ENCODE data around the gene MAMSTR.
"Not testable (repeated sequence)": the region's sequence is repeated elsewhere in the genome, so short reads cannot be mapped to it uniquely, and the experiment has no call there.

MAMSTR gene, protein sequence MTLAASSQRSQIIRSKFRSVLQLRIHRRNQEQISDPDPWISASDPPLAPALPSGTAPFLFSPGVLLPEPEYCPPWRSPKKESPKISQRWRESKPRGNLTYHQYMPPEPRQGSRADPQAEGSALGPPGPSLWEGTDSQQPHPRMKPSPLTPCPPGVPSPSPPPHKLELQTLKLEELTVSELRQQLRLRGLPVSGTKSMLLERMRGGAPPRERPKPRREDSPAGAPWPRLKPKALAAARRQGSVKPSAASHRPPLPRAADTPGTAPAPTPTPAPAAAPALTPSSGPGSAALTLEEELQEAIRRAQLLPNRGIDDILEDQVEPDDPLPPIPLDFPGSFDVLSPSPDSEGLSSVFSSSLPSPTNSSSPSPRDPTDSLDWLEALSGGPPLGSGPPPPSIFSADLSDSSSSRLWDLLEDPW

DNA sequence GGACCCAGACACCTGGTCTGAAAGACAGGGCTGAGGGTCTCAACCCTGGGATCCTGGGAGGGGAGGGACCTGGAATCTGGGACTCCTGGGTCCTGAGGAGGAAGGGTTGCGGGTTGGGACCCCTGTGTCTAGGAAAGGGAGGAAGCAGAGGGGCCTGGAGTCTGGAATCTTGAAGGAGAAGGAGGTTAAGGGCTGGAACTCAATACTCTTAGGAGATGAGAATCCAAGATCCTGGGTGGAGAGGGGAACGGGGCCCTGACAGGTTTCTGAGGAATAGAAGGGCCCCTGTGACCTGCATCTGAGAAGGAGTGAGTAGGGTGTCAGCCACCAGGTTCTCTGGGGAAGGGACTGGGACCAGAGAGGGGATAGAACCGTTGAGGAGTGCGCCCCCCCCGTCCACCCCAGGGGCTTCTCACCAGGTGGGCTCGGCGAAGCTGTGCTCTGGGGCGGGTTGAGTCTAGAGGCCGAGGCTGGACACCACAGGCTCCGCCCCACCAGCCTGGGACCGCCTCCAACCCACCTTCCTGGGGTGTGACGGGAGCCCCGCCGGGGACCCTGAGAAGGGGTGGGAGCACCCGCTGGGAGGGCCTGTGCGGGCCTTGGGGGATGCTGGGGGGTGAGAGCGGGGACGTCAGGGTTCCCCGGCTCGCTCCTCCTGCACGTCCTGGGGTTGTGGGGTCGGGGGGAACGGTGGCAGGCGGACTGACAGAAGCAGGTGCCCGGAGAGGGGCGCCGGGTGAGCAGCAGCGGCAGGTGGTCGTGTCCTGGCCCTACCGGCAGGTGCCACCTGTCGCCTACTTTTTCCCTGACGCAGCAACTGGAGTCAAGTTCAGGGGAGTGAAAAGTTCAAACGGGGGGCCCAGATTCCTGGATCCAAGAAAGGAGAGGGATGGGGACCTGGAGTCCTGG, at the start of gene MAMSTR:
Gene MAMSTR, minus strand, starts transcription at position 463 of the 909 bp plus-strand sequence. CDS start 694 bp downstream, outside the sequence.
- no peak for DNase-seq (ENCODE audit: low read depth in 2 of 2)

DNA sequence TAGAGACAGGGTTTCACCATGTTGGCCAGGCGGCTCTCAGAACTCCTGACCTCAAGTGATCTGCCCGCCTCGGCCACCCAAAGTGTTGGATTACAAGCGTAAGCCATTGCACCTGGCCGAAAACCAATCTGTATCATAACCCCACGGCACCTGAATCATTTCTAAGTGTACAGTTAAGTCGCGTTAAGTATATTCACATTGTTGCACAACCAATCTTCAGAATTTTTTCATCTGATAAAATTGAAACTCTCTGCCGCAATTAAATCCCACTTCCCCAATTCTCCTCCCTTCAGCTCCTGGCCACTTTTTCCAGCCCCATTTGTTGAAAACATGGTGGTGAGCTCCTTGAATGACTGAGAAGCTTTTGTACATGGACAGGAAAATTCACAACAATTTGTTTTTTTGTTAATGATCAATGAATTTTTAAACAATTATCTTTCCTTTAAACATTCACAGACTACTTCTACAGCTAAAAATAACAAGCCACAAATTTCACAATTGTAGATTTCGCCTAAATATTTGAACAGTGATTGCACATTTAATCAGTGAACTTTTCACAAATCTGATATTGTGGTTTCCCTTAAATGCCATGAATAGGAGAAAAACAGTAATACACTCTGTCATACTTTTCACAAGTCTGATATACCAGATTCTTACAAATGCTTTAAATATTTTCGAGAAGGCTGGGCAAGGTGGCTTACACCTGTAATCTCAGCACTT, 49.6 kb upstream of the MAMSTR start:
- no peak for DNase-seq (ENCODE audit: low read depth in 2 of 2)

DNA sequence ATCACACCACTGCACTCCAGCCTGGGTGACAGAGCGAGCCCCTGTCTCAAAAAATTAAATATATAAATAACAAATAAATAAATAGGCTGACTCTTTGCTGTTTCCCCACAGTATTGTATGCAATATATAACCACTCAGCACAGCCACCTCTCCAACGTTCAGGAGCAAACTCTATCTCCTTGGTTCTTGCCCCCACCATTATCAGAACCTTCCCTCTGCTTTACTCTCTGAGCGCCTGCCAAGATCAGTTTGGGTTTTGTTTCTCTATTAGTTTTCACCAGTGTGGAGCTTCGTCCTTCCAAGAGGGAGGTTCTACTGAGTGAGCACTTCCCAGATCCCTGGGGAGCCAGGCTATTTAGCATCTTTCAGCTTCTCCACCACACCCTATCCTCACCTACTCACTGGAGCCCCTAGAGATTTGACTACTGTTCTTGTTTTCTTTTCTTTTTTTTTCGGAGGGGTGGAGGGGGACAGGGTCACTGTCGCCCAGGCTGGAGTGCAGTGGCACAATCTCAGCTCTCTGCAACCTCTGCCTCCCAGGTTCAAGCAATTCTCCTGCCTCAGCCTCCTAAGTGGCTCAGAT, 48.7 kb upstream of the MAMSTR start:
- DNase-seq (ENCODE audit: low read depth in 2 of 2): not testable (repeated sequence)

DNA sequence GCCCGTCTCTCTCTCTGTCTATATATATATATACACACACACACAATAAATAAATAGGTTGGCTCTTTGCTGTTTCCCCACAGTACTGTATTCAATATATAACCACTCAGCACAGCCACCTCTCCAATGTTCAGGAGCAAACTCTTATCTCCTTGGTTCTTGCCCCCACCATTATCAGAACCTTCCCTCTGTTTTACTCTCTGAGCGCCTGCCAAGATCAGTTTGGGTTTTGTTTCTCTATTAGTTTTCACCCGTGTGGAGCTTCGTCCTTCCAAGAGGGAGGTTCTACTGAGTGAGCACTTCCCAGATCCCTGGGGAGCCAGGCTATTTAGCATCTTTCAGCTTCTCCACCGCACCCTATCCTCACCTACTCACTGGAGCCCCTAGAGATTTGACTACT, 46.3 kb upstream of the MAMSTR start:
- DNase-seq (ENCODE audit: low read depth in 2 of 2): not testable (repeated sequence)

DNA sequence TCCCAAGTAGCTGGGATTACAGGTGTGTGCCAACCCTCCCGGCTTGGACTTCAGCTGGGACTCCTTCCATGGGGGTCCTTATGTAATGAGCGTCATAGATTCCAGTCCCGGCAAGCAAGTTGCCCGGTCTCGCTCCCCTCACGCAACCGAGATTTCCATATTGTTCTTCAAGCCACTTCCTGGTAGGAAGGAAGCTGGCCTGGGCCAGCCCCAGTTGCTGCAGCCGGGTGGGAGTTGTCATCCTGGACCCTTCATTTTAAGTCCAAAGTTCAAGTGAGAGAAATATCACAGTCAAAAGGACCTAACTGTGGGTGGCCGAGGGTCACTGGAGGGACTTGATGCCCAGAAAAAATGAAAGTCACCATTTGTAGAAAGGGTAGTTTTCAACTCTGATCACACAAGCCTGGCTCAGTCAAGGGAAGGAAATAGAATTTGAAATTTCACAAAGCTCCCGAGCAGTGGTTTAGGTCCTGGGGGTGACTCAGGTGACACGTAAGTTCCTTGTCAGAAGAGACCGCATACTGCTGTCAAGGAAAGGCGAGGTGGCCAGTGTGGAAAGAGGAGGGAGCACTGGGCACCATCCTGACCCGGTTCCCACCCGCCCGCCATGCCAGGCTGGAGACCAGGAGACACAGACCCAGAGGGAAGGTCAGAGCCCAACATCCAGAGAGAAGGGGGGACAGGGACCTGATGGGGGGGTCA, 41.1 kb upstream of the MAMSTR start:
- DNase-seq (ENCODE audit: low read depth in 2 of 2): no peak

DNA sequence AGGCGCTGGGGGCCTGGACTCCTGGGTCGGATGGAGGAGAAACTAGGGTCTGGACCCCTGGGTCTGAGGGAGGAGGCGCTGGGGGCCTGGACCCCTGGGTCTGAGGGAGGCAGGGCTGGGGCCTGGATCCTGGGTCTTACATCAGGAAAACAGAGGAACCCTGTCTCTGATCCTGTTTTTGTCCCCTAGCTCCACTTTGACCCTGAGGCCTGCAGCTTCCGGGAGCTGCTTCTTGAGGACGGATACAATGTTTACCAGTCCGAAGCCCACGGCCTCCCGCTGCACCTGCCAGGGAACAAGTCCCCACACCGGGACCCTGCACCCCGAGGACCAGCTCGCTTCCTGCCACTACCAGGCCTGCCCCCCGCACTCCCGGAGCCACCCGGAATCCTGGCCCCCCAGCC, 38.2 kb upstream of the MAMSTR start:
- DNase-seq (ENCODE audit: low read depth in 2 of 2): no peak

DNA sequence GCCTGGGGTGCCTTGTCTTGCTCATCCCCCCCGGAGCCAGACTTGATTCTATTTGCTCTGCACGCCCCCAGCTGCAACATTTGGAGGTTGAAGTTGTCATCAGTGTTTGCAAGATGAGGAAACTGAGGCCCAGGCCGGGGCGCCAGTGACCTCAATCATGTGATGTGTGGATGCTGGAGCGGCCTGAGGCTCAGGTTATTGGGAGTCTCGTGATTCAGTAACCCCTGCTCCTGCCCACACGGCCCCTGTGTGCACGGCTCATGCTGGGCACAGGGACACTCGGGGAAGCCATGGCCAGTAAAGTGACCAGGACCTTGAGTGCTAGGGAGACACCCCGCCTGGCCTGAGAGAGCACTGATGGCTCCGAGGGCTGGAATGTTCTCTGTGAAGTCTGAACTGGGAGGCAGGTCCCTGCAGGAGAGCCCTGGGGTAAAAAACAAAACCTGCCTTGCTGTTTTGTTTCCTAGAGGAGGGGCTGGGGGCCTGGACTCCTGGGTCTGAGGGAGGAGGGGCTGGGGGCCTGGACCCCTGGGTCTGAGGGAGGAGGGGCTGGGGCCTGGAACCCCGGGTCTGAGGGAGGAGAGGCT, 37.7 kb upstream of the MAMSTR start:
- DNase-seq (ENCODE audit: low read depth in 2 of 2): no peak

DNA sequence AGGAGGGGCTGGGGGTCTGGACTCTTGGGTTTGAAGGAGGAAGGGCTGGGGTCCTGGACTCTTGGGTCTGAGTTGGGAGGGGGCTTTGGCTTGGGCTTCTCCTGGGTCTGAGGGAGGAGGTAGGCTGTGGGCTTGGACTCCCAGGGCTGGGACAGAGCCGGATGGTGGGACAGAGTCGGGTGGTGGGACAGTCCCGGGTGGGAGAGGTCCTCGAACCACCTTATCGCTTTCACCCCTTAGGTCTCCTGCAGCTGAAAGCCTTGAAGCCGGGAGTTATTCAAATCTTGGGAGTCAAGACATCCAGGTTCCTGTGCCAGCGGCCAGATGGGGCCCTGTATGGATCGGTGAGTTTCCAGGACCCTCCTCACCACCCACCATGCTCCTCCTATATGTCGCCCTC, 37.2 kb upstream of the MAMSTR start:
- no peak for DNase-seq (ENCODE audit: low read depth in 2 of 2)

DNA sequence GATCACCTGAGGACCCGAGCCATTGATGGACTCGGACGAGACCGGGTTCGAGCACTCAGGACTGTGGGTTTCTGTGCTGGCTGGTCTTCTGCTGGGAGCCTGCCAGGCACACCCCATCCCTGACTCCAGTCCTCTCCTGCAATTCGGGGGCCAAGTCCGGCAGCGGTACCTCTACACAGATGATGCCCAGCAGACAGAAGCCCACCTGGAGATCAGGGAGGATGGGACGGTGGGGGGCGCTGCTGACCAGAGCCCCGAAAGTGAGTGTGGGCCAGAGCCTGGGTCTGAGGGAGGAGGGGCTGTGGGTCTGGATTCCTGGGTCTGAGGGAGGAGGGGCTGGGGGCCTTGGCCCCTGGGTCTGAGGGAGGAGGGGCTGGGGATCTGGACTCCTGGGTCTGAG, 36.7 kb upstream of the MAMSTR start:
- DNase-seq (ENCODE audit: low read depth in 2 of 2): no peak

DNA sequence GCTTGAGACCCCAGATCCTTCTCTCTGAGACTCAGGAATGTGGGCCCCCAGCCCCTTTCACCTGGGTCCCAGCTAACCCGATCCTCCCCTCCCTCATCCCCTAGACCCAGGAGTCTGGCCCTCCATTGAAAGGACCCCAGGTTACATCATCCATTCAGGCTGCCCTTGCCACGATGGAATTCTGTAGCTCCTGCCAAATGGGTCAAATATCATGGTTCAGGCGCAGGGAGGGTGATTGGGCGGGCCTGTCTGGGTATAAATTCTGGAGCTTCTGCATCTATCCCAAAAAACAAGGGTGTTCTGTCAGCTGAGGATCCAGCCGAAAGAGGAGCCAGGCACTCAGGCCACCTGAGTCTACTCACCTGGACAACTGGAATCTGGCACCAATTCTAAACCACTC, 36.3 kb upstream of the MAMSTR start:
- no peak for DNase-seq (ENCODE audit: low read depth in 2 of 2)

DNA sequence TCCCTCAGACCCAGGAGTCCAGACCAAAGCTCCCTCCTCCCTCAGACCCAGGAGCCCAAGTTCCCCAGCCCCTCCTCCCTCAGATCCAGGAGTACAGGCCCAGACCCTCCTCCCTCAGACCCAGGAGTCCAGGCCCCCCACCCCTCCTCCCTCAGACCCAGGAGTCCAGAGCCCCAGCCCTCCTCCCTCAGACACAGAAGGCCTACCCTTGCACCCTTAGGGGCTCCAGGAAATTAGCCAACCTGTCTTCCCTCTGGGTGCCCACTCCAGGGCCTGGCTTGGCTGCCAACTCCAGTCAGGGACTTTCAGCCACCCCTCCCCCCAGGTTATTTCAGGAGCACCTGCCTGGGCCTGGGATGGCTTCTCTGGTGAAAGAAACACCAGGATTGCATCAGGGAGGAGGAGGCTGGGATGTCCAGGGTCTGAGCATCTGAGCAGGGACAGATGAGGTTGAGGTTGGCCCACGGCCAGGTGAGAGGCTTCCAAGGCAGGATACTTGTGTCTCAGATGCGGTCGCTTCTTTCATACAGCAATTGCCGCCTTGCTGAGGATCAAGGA, 35.6 kb upstream of the MAMSTR start, which contains the start of gene FGF21:
Gene FGF21, plus strand, starts transcription at position 441 of the 558 bp plus-strand sequence. CDS start 713 bp downstream, outside the sequence.
- no peak for DNase-seq (ENCODE audit: low read depth in 2 of 2)

DNA sequence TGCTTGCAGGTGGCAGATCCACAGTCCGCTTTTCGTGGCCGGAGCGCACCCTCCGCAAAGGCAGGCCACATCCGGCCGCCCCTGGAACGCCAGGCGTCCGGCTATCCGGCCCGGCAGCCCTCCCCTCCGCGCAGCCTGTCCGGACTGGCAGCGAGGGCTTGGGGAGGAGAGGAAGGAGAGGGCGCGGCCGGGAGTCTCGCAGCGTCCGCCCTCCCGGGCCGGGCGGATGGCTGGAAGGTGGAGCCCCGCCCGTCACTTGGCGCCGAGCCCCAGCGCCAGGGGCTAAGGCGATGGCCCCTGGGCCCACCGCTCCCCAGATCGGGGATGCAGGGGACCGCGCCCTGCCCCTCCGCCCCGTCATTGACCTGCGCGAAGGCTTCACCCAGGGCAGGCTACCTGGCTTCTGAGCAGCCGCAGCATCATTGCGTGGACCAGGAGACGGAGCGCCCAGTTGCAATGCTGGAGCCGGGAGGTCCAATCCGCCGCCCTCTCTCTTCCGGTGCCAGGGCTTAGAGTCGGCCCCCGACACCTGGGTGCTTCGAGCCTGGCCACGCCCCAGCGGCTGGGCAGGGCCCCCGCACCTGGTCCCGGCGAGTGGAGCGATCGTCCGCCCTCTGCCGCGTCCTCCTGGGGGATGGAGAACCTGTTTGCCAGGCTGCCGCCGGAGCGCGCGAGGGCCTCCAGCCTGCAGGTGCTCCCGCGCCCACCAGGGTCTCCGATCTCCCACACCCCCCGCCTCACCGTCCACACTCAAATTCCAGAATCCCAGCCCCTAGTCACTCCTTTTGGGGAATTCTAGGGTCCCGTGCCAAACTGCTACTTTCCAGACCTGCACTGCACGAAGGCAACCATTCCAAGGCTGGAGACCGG, 33.2 kb upstream of the MAMSTR start, which contains the start of gene FUT1:
Gene FUT1, minus strand, starts transcription at position 146 of the 870 bp plus-strand sequence. CDS start 1,360 bp downstream, outside the sequence.
- DNase-seq (ENCODE audit: low read depth in 2 of 2): peak in 1 of 2 donors; percentile 21

DNA sequence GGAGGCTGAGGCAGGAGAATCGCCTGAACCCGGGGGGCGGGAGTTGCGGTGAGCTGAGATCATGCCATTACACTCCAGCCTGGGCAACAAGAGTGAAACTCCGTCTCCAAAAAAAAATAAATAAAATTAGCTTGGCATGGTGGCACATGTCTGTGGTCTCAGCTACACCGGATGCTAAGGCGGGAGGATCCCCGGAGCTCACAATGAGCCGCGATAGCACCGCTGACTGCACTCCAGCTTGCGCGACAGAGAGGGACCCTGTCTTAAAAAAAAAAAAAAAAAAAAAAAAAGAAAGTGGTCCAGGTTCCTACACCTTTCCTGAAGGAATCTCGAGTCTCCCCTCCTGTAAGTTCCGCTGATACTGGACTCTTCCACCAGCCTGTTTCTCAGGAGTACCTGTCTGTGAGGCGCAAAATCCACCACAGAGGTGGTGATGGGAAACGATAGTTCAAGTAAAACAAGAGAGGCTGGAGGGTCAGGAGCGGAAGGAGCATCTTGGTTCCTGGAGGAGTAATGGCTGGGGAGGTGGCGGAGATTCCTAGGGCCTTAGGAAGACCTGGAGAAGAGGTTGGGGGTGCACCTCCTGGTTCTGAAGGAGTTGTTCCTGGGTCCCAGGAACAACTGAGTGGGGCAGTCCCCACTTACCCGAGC, 32.4 kb upstream of the MAMSTR start:
- no peak for DNase-seq (ENCODE audit: low read depth in 2 of 2)

DNA sequence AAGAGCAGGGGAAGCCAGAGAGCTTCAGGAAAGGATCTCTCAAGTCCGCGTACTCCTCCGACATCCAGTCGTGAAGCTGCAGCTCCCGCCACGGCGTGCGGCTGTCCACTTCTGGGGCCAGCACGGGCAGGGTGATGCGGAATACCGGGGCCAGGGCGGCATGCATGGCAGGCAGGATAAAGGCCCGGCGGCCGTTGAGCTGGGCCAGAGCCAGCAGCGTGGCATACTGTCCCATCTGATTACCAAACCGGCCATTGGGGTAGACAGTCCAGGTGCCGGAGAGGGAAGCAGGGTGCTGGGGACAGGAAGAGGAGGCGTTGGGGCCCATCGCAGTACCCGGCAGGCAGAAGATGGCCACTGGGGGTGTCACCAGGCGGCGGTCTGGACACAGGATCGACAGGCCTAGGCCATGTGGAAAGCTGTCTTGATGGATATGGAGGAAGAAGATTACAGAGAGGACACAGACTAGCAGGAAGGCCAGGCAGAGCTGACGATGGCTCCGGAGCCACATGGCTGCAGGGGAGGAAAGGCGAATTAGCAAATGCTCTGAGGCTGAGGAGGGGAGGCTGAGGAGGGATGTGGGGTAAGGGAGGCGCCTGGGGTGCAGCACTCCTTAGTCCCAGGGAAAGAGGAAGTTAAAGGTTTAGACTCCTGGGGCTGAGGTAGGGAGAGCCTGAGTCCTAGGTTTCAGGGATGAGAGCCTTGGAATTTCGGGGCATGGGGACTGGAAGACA, 31.4 kb upstream of the MAMSTR start:
- DNase-seq (ENCODE audit: low read depth in 2 of 2): no peak

DNA sequence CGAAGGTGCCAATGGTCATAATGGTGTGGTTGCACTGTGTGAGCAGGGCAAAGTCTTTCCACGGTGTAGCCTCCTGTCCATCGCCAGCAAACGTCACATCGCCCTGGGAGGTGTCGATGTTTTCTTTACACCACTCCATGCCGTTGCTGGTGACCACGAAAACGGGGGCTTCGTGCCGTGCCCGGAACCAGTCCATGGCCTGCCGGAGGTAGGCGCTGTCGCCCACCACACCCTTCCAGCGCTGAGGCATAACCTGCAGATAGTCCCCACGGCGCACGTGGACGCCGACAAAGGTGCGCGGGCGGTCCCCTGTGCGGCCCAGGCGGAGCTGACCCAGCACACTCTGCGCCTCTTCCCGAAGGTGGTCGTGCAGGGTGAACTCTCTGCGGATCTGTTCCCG, 30.8 kb upstream of the MAMSTR start:
- DNase-seq (ENCODE audit: low read depth in 2 of 2): no peak

DNA sequence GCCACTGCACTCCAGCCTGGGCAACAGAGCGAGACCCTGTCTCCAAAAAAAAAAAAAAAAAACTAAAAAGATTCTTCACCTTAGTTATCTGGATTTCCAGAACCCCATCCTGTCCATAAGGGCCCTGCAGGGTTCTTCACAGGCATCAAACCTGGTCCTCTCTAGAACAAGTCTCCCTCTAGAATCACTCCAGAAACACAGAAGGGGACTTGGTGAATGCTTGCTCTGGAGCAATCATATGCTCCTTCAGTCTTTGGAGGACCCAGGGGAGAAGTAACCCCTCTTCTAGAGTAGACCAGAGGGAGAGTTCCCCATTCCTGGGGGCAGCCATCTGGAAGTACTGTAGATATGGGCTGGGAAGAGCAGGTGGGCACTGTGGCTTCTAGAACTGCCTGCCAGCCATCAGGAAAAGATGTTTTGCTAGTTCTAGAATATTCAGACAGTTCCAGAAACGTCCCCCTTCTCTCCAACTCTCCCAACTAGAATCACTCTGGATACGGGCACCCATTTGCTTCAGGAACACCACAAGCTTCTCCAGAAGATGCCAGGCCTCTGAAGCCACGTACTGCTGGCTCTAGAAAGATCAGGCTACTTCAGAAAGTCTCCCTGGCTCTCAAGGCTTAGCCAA, 30.2 kb upstream of the MAMSTR start:
- DNase-seq (ENCODE audit: low read depth in 2 of 2): no peak
